Activated T-cell treated with anti-CD3 and anti-CD28 coated beads, Interleukin-2, amount 50 U/mL, for 24 hours (primary cell): Measurements from ENCODE around the gene CLEC20A.

Experiments
- DNase-seq: peaks from one replicate; pipeline ENCODE4 v3.0.0-alpha.2; 2020
- H3K27ac Mint-ChIP-seq: 2 replicates; pipeline ENCODE4 v1.8.0; 2020; ENCODE audit warnings: mild to moderate bottlenecking, mixed read lengths
- H3K27me3 Mint-ChIP-seq: 2 replicates; pipeline ENCODE4 v1.8.0; 2020; ENCODE audit warnings: mixed read lengths
- H3K36me3 Mint-ChIP-seq: 2 replicates; pipeline ENCODE4 v1.8.0; 2020; ENCODE audit warnings: low read depth, mixed read lengths
- H3K4me1 Mint-ChIP-seq: 2 replicates; pipeline ENCODE4 v1.8.0; 2020; ENCODE audit warnings: low read depth, mixed read lengths
- H3K4me3 Mint-ChIP-seq: 2 replicates; pipeline ENCODE4 v1.8.0; 2020; ENCODE audit warnings: mild to moderate bottlenecking, moderate library complexity, mixed read lengths
- H3K9me3 Mint-ChIP-seq: 2 replicates; pipeline ENCODE4 v1.8.0; 2020; ENCODE audit warnings: mixed read lengths

CLEC20A gene

GRCh38 chr1:178485541-178485981 is 11.2 kb downstream of the CLEC20A start:
- Mint-ChIP-seq H3K4me1 (no peaks in the 10 kb centered on the region), H3K4me3 (no peak overlapping the region), H3K9me3 (no peaks in the 10 kb centered on the region), H3K36me3 (no peaks in the 10 kb centered on the region), H3K27me3 (peaks cover 18% of the 10 kb centered on the region), H3K27ac (no peak overlapping the region)
- no peak for DNase-seq

DNA sequence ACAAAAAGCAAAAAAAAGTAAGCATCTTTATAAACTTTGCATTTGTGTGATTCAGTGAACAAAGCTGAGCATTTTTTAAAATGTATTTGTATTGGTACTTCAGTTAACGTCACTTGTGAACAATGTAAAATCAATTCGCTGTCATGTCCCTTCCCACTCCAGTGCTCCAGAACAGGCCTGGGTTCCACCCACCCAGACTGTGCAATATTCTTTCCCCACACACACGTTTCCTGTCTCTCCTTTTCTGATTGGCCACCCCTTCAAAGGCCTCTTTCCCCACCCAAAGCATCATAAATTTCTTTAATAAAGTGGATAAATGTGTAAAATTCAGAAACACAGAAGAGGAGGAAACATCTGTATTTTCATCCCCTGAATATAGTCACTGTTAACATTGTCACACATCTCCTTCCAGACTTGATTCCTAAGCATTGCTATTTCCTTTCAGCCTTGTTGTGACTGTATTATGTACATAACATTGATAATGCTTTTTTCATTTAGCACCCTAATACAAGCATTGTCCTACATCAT is 12.0 kb downstream of the CLEC20A start:
- Mint-ChIP-seq H3K27me3 (peaks cover 18% of the 10 kb centered on the region), H3K4me1 (no peaks in the 10 kb centered on the region), H3K9me3 (no peaks in the 10 kb centered on the region), H3K4me3 (no peak overlapping the region), H3K27ac (no peak overlapping the region), H3K36me3 (no peaks in the 10 kb centered on the region)
- no peak for DNase-seq

- no peaks in the 10 kb centered on the region for H3K9me3 Mint-ChIP-seq
- no peak overlapping the region for H3K27ac Mint-ChIP-seq
- H3K36me3 Mint-ChIP-seq, result no peaks in the 10 kb centered on the region
- peaks cover 18% of the 10 kb centered on the region for H3K27me3 Mint-ChIP-seq
- H3K4me3 Mint-ChIP-seq, result no peak overlapping the region
- no peak for DNase-seq
- no peaks in the 10 kb centered on the region for H3K4me1 Mint-ChIP-seq
Observed at GRCh38 chr1:178483251-178483957, 13.4 kb downstream of the CLEC20A start.

DNA sequence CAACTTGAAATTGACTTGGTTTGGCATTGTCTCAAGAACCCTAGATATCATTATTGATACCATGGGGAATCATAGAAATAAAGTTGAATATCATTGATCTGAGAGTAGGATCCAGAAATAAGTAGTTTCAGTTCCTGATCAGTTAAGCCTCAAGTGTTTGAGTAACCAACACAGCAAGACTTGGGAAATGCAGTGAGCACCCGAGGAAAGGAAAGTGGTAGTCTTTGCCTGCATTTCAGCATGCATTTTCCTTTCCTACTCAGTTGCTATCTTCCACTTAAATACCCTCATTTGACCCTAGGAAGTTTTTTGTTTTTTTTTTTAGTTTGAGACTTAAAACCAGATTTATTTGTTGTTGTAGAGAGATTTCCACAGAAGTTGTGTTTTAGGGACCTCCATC is 18.9 kb downstream of the CLEC20A start:
- Mint-ChIP-seq H3K36me3 (no peaks in the 10 kb centered on the region), H3K4me3 (no peak overlapping the region), H3K27ac (no peak overlapping the region), H3K4me1 (no peaks in the 10 kb centered on the region), H3K9me3 (no peaks in the 10 kb centered on the region), H3K27me3 (peaks cover 29% of the 10 kb centered on the region)
- DNase-seq, result no peak

DNA sequence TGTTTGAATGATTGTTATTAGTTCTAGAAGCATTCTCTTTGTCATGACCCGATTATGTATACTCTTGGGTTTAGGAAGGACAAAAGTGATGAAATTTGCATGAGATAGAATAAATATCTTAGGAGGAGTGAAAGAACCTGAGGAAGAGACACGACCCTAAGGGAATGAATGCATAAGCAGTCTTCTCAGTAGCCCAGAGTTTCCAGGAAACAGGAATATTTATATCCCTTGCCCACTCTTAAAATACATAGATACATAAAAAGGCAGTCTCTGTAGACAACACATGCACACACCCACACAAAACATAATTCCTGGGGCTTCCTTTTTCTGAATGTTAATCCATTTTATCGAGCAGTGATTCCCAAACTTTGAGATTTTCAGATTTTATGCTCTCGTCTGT is 19.4 kb downstream of the CLEC20A start:
- H3K4me3 Mint-ChIP-seq, result no peak overlapping the region
- H3K27ac Mint-ChIP-seq, result no peak overlapping the region
- H3K4me1 Mint-ChIP-seq, result no peaks in the 10 kb centered on the region
- H3K27me3 Mint-ChIP-seq, result peaks cover 34% of the 10 kb centered on the region
- DNase-seq, result no peak
- no peaks in the 10 kb centered on the region for H3K9me3 Mint-ChIP-seq
- no peaks in the 10 kb centered on the region for H3K36me3 Mint-ChIP-seq

GRCh38 chr1:178472531-178472930 is 24.2 kb downstream of the CLEC20A start:
- Mint-ChIP-seq H3K27me3 (peaks cover 33% of the 10 kb centered on the region), H3K27ac (no peak overlapping the region), H3K36me3 (no peaks in the 10 kb centered on the region), H3K4me1 (no peaks in the 10 kb centered on the region), H3K9me3 (no peaks in the 10 kb centered on the region), H3K4me3 (no peak overlapping the region)
- DNase-seq, result no peak

DNA sequence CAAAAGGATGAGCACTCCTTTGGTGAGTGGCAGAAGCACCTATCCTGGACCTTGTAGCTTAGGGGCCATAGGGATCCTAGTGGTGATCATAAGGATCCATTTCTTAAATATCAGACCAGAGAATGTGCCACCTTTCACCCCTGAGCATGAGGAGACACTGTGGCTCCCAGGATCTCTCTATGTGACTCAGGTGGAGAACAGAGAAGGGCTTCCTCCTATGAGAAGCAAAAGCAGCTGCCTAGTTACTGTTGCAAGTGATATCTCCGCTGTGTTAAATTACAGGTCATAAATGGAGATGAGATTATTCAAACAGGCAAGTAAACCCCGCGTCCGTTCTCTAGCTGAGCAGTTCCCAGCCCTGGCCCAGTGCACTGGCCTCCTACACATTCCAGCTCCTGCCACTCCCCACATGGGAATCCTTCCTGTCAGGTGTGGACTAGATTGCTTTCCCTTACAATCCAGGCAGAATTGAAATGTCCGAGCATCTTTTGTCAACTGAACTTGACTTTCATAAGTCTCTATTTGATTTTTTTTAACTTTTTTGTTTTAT is 26.3 kb downstream of the CLEC20A start:
- Mint-ChIP-seq H3K27me3 (peaks cover 29% of the 10 kb centered on the region), H3K4me1 (no peaks in the 10 kb centered on the region), H3K27ac (no peak overlapping the region), H3K4me3 (no peak overlapping the region), H3K36me3 (no peaks in the 10 kb centered on the region), H3K9me3 (no peaks in the 10 kb centered on the region)
- DNase-seq, result no peak

DNA sequence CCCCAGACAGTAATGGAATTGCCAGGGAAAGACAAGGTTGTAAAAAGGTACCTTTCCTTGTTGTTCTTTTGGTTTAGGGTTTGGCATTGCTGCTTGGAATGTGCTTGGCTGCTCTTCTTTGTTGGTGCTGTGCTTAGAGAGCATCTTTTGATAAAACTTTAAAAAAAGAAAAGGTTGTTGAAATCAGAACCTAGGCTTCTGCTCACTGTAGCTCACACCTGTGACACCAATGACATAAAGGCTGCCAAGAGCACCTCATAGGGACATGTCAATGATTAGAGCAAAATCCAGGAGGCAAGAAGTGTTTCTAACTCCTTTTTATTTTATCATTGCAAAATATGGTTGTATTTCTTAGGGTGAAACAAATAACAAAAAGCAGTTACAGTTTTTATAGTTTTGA is 28.9 kb downstream of the CLEC20A start:
- H3K4me3 Mint-ChIP-seq, result no peak overlapping the region
- H3K36me3 Mint-ChIP-seq, result no peaks in the 10 kb centered on the region
- no peak for DNase-seq
- H3K27ac Mint-ChIP-seq, result no peak overlapping the region
- peaks cover 21% of the 10 kb centered on the region for H3K27me3 Mint-ChIP-seq
- no peaks in the 10 kb centered on the region for H3K4me1 Mint-ChIP-seq
- no peaks in the 10 kb centered on the region for H3K9me3 Mint-ChIP-seq

DNA sequence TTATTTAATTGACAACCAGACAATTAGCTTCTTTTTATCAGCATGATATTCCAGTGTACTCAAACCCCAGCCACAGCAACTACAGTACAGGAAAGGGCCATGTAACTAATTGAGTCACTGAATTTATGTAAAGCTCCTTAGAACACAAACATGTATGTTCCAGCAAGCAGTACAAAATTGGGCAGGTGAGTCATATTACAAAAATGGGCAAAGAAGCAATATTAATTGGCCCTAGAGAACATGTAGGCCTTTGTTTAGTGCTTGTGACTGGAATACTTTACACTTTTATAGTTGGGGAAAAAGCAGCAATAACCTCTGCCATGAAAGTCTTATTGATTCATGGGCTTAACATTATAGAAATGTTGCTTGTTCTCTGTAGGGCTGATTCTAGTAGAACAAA is 31.8 kb downstream of the CLEC20A start:
- no peak overlapping the region for H3K27ac Mint-ChIP-seq

DNA sequence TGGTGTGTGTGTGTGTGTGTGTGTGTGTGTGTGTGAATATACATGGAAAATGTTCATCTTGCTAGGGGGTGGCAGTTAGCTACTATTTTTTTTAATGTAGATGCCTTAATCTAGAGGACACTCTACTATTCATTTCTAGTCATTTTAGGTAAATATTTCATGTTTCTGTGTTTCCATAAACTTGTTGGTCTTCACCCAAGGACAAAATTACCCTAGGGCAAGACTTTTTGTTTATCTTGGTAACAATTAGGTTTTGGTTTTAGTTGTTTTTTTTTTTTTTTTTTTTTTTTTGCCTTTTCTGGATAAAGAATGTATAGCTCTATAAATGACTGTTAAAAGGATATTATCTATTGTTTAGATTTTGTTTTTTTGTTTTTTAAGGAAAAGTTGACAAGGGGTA is 32.2 kb downstream of the CLEC20A start:
- Mint-ChIP-seq H3K27me3 (peaks cover 13% of the 10 kb centered on the region), H3K36me3 (no peaks in the 10 kb centered on the region), H3K4me3 (no peak overlapping the region), H3K4me1 (no peaks in the 10 kb centered on the region), H3K9me3 (no peaks in the 10 kb centered on the region), H3K27ac (no peak overlapping the region)
- no peak for DNase-seq

More for the DNA sequence above, 31.8 kb downstream of the CLEC20A start:
- Mint-ChIP-seq H3K27me3 (peaks cover 13% of the 10 kb centered on the region), H3K4me1 (no peaks in the 10 kb centered on the region), H3K9me3 (no peaks in the 10 kb centered on the region), H3K4me3 (no peak overlapping the region), H3K36me3 (no peaks in the 10 kb centered on the region)
- DNase-seq, result no peak

- no peak overlapping the region for H3K27ac Mint-ChIP-seq
- H3K9me3 Mint-ChIP-seq, result no peaks in the 10 kb centered on the region
- H3K36me3 Mint-ChIP-seq, result no peaks in the 10 kb centered on the region
- H3K27me3 Mint-ChIP-seq, result peaks cover 13% of the 10 kb centered on the region
- no peak overlapping the region for H3K4me3 Mint-ChIP-seq
- no peak for DNase-seq
- H3K4me1 Mint-ChIP-seq, result no peaks in the 10 kb centered on the region
Observed at GRCh38 chr1:178464141-178464540, 32.6 kb downstream of the CLEC20A start.

DNA sequence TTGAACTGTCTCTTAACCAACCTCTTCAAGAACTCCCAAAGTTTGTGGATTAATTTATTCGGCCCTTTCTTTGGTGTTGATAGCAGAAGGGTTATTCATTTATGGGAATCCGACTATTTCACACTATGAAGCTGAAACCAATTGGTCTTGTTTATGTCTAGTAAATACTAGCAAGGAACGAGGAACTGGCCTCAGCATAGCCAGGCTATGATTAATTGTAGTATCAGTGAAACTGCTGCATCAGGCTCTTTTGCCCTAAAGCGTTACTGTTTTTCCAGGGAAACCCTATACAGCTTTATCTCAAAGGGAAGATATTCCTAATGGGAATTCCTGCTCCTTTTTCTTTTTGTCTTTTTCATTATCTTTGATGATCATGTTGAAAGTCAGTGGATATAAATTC is 35.1 kb downstream of the CLEC20A start:
- H3K36me3 Mint-ChIP-seq, result no peaks in the 10 kb centered on the region
- no peaks in the 10 kb centered on the region for H3K4me1 Mint-ChIP-seq
- no peak overlapping the region for H3K27ac Mint-ChIP-seq
- peaks cover 9% of the 10 kb centered on the region for H3K27me3 Mint-ChIP-seq
- H3K9me3 Mint-ChIP-seq, result no peaks in the 10 kb centered on the region
- no peak for DNase-seq
- H3K4me3 Mint-ChIP-seq, result no peak overlapping the region

DNA sequence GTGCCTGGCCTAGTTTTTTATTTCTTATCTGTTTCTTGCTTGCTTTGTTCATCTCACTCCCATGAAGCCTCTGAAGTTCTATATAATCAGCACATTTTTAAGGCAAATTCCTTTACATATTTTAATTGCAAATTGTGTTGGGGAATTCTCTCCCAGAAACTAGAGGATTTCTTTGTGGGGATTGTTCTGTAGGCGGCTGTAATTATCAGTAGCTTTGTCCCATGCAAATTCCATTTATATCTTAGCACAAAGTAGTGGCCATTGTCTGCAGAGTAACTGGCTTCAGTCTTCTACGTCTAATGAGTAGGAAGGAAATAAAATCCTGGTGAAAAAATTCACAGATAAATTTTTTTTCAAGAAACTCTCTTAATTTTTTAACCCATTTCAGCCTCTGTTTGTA is 35.7 kb downstream of the CLEC20A start:
- no peaks in the 10 kb centered on the region for H3K9me3 Mint-ChIP-seq
- no peaks in the 10 kb centered on the region for H3K4me1 Mint-ChIP-seq
- no peaks in the 10 kb centered on the region for H3K36me3 Mint-ChIP-seq
- H3K4me3 Mint-ChIP-seq, result no peak overlapping the region
- H3K27ac Mint-ChIP-seq, result no peak overlapping the region
- H3K27me3 Mint-ChIP-seq, result peaks cover 7% of the 10 kb centered on the region
- DNase-seq, result no peak

DNA sequence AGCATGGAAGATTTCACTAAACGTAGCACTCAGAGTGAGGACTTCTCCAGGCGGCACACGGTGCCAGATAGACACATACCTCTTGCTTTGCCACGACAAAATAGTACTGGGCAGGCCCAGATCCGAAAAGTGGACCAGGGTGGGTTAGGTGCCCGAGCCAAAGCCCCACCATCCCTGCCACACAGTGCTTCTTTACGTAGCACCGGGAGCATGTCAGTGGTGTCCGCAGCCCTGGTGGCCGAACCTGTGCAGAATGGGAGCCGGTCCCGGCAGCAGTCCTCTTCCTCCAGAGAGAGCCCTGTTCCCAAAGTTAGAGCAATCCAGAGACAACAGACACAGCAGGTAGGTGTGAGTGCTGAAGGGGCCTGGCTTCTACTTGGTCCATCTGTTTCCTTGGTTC is 38.6 kb downstream of the CLEC20A start:
- Mint-ChIP-seq H3K4me3 (no peak overlapping the region), H3K9me3 (no peaks in the 10 kb centered on the region), H3K4me1 (no peaks in the 10 kb centered on the region), H3K36me3 (no peaks in the 10 kb centered on the region), H3K27me3 (no peaks in the 10 kb centered on the region), H3K27ac (no peak overlapping the region)
- DNase-seq, result no peak

- no peak overlapping the region for H3K27ac Mint-ChIP-seq
- no peak for DNase-seq
- no peak overlapping the region for H3K4me3 Mint-ChIP-seq
- no peaks in the 10 kb centered on the region for H3K4me1 Mint-ChIP-seq
- H3K36me3 Mint-ChIP-seq, result no peaks in the 10 kb centered on the region
- H3K9me3 Mint-ChIP-seq, result no peaks in the 10 kb centered on the region
- no peaks in the 10 kb centered on the region for H3K27me3 Mint-ChIP-seq
Observed at GRCh38 chr1:178457651-178458050, 39.1 kb downstream of the CLEC20A start.
